Measurements from ENCODE around the gene PRR36. TPM values are rescaled to one million over a fixed set of nuclear protein-coding genes. Genes with fewer than 3 reads are reported as not detected.

Gene PRR36
- total RNA-seq, 1 donor from 2014 or later: not detected

GRCh38 chr19:7881910-7882309 is 7.7 kb upstream of the PRR36 start:
- TF ChIP-seq CTCF (IDR thresholded peaks at IDR 0.05) (no peak), POLR2AphosphoS5 (IDR thresholded peaks at IDR 0.05; ENCODE audit: insufficient read depth in 1 of 2, low read depth in 1 of 2) (no peak), POLR2A (IDR thresholded peaks at IDR 0.05) (no peak)
- no peak for DNase-seq (ENCODE audit: extremely low spot score in 2 of 2)
- H3K27ac ChIP-seq: no peak overlapping the region
- no peaks in the 10 kb centered on the region for H3K36me3 ChIP-seq
- H3K4me3 ChIP-seq: no peak overlapping the region
- no peaks in the 10 kb centered on the region for H3K4me1 ChIP-seq
- no peaks in the 10 kb centered on the region for H3K9me3 ChIP-seq
- H3K27me3 ChIP-seq: no peaks in the 10 kb centered on the region
- intact Hi-C loops (cut with DNase I): no loop called here

GRCh38 chr19:7879836-7880235 is 5.6 kb upstream of the PRR36 start:
- DNase-seq (ENCODE audit: extremely low spot score in 2 of 2): no peak
- Histone ChIP-seq H3K27ac (no peak overlapping the region), H3K27me3 (no peaks in the 10 kb centered on the region), H3K4me1 (no peaks in the 10 kb centered on the region), H3K9me3 (no peaks in the 10 kb centered on the region), H3K4me3 (no peak overlapping the region), H3K36me3 (no peaks in the 10 kb centered on the region)
- intact Hi-C loops (cut with DNase I): no loop called here
- TF ChIP-seq POLR2A (IDR thresholded peaks at IDR 0.05) (no peak), POLR2AphosphoS5 (IDR thresholded peaks at IDR 0.05; ENCODE audit: insufficient read depth in 1 of 2, low read depth in 1 of 2) (no peak), CTCF (IDR thresholded peaks at IDR 0.05) (no peak)

GRCh38 chr19:7879111-7879807 is 5.1 kb upstream of the PRR36 start:
- Histone ChIP-seq H3K9me3 (no peaks in the 10 kb centered on the region), H3K27ac (no peak overlapping the region), H3K36me3 (no peaks in the 10 kb centered on the region), H3K4me3 (no peak overlapping the region), H3K4me1 (peaks cover 5% of the 10 kb centered on the region), H3K27me3 (no peaks in the 10 kb centered on the region)
- intact Hi-C loops (cut with DNase I): no loop called here
- no peak for DNase-seq (ENCODE audit: extremely low spot score in 2 of 2)
- TF ChIP-seq POLR2AphosphoS5 (IDR thresholded peaks at IDR 0.05; ENCODE audit: insufficient read depth in 1 of 2, low read depth in 1 of 2) (no peak), POLR2A (IDR thresholded peaks at IDR 0.05) (no peak), CTCF (IDR thresholded peaks at IDR 0.05) (no peak)

GRCh38 chr19:7877249-7877836 is 3.2 kb upstream of the PRR36 start:
- Histone ChIP-seq H3K27ac (no peak overlapping the region), H3K4me3 (no peak overlapping the region), H3K36me3 (no peaks in the 10 kb centered on the region), H3K9me3 (no peaks in the 10 kb centered on the region), H3K4me1 (peaks cover 21% of the 10 kb centered on the region), H3K27me3 (no peaks in the 10 kb centered on the region)
- no peak for TF ChIP-seq CTCF (IDR thresholded peaks at IDR 0.05)
- DNase-seq (ENCODE audit: extremely low spot score in 2 of 2): no peak
- intact Hi-C loops (cut with DNase I): no loop called here

GRCh38 chr19:7874897-7875273 is 695 bp upstream of the PRR36 start:
- Histone ChIP-seq H3K27ac (no peak overlapping the region), H3K36me3 (no peaks in the 10 kb centered on the region), H3K4me3 (no peak overlapping the region), H3K4me1 (peaks cover 45% of the 10 kb centered on the region), H3K27me3 (no peaks in the 10 kb centered on the region), H3K9me3 (no peaks in the 10 kb centered on the region)
- no peak for TF ChIP-seq POLR2A (IDR thresholded peaks at IDR 0.05)
- no peak for TF ChIP-seq CTCF (IDR thresholded peaks at IDR 0.05)
- no peak for TF ChIP-seq POLR2AphosphoS5 (IDR thresholded peaks at IDR 0.05; ENCODE audit: insufficient read depth in 1 of 2, low read depth in 1 of 2)
- intact Hi-C loops (cut with DNase I): no loop called here
- DNase-seq (ENCODE audit: extremely low spot score in 2 of 2): no peak

All from vagina (tissue), 2 donors.